Activated B cell treated with CpG ODN at 0.5 μM for 24 hours (primary cell): ENCODE results near the gene CAPNS1. TPM values are rescaled to one million over a fixed set of nuclear protein-coding genes. Genes with fewer than 3 reads are reported as not detected.
A peak's percentile ranks its signal among the peaks of the same experiment; 100 is the strongest.

ENCODE experiments used
- ATAC-seq: fragments of 200-7000 bp; cut with Tn5 transposase; one replicate; pipeline ENCODE4 v1.10.0; 2021; ENCODE audit warnings: low read depth, mild to moderate bottlenecking, moderate library complexity
- CTCF ChIA-PET: fragments of 350-600 bp; sonication (Branson Sonifier 250); formaldehyde crosslinking; loops from one replicate; lab custom pipeline; 2021; ENCODE audit warnings: antibody characterized with exemption; lab: Charles Lee
- POLR2A ChIA-PET: fragments of 350-600 bp; sonication (Branson Sonifier 250); formaldehyde crosslinking; loops from one replicate; lab custom pipeline; 2021; ENCODE audit warnings: antibody characterized with exemption; lab: Charles Lee
- DNase-seq: peaks from one replicate; pipeline ENCODE4 v3.0.0; 2022
- H3K27ac Mint-ChIP-seq: one replicate; pipeline ENCODE4 v1.8.0; 2020; ENCODE audit warnings: mixed read lengths
- H3K27me3 Mint-ChIP-seq: one replicate; pipeline ENCODE4 v1.8.0; 2021; ENCODE audit warnings: mixed read lengths
- H3K36me3 Mint-ChIP-seq: one replicate; pipeline ENCODE4 v1.8.0; 2021; ENCODE audit warnings: low read depth, mixed read lengths
- H3K4me1 Mint-ChIP-seq: one replicate; pipeline ENCODE4 v1.8.0; 2021; ENCODE audit warnings: mixed read lengths
- H3K4me3 Mint-ChIP-seq: one replicate; pipeline ENCODE4 v1.8.0; 2020; ENCODE audit warnings: mild to moderate bottlenecking, mixed read lengths
- H3K9me3 Mint-ChIP-seq: one replicate; pipeline ENCODE4 v1.8.0; 2020; ENCODE audit warnings: mixed read lengths
- CTCF ChIP-seq: fragments of 200-600 bp; IDR thresholded peaks from one replicate; pipeline ENCODE4 v1.8.0; 2022; ENCODE audit warnings: antibody characterized with exemption, mild to moderate bottlenecking
- intact Hi-C: fragments of 100-400 bp; cut with micrococcal nuclease; formaldehyde crosslinking; loops from one replicate; pipeline ENCODE4 v1.15.1; 2024
- total RNA-seq: library from RNA; stranded (reverse); gene quantifications from 2 replicates; pipeline ENCODE4 v1.2.3, GENCODE V29; 2022

The CAPNS1 gene
- 442 and 477 TPM in 2 replicates for total RNA-seq

GRCh38 chr19:36139473-36140303, at the start of gene CAPNS1:
Gene CAPNS1 (plus strand): TSS chr19:36140066. CDS start chr19:36141012, 946 bp downstream.
- TF ChIP-seq CTCF: no peak
- Mint-ChIP-seq H3K9me3 (no peaks in the 10 kb centered on the region), H3K4me3 (peak within 1 kb of the TSS; percentile 97), H3K4me1 (peaks cover 16% of the 10 kb centered on the region), H3K36me3 (peaks cover 34% of the 10 kb centered on the region), H3K27ac (peak within 1 kb of the TSS; percentile 97), H3K27me3 (peaks cover 2% of the 10 kb centered on the region)
- peak; percentile 76 for ATAC-seq
- CTCF ChIA-PET: interaction anchor here (1.2 kb wide), 2 partner anchors 12 to 29 kb away, joined by 3 to 12 read pairs; no protein-coding TSS in a partner anchor
- DNase-seq: peak; percentile 93
- POLR2A ChIA-PET: interaction anchor here (0.6 to 3.6 kb wide), 8 partner anchors 10 to 1640 kb away, joined by 3 to 65 read pairs (median 6); partner anchors contain the start of genes POLR2I, PSENEN, TBCB and THAP8
- intact Hi-C loops: loop anchor here (1.0 to 5.0 kb wide), 6 partner anchors 11 to 1462 kb away; partner anchors contain the start of genes ALKBH6, SCGB2B2, TBCB and THAP8

DNA sequence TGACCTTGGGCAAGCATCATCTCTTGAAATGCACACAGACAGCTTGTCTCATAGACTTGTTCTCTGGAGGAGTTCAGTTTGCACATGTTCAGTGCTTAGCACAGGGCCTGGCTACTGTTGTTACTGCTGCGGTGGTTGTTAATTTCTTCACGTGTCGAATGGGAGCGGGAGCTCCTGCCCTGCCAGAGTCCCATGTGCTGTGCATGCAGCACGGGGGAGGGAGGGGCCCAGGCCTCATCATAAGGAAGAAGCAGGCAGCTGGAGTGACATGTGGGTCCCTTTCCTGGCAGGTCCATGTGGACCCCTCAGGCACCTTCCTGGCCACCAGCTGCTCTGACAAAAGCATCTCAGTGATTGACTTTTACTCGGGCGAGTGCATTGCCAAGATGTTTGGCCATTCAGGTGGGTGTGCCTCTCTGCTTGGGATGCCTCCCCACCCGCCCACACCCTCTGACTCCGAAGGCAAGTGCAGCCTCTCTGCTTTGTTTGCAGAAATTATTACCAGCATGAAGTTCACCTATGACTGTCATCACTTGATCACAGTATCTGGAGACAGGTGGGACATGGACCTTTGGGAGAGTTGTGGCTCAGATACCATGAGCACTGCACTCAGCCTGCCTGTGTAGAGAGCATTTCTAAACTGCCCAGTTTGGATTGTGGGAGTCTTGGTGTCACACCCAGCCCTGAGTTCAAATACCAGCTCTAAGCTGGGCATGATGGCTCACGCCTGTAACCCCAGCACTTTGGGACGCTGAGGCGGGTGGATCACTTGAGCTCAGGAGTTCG, 48.8 kb upstream of the CAPNS1 start:
- ChIA-PET POLR2A (no interaction called here), CTCF (no interaction called here)
- no peak for DNase-seq
- Mint-ChIP-seq H3K27me3 (no peaks in the 10 kb centered on the region), H3K36me3 (no peaks in the 10 kb centered on the region), H3K9me3 (no peaks in the 10 kb centered on the region), H3K4me1 (no peaks in the 10 kb centered on the region), H3K4me3 (no peak overlapping the region), H3K27ac (no peak overlapping the region)
- intact Hi-C loops: no loop called here
- no peak for TF ChIP-seq CTCF
- no peak for ATAC-seq

DNA sequence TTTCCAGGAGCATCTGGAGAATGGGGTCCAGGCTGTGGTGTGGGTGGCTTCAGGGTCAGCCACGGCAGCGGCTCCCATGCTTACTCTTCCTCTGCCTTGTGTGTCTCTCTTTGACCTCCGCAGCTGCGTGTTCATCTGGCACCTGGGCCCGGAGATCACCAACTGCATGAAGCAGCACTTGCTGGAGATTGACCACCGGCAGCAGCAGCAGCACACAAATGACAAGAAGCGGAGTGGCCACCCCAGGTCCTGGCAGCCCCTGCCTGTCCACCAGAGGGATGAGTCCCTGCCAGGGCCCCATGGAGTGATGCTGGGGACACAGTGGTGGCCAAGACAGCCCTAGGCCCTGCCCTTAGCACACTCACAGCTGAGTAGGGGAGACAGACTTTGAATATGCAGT, 47.3 kb upstream of the CAPNS1 start:
- Mint-ChIP-seq H3K27me3 (no peaks in the 10 kb centered on the region), H3K27ac (no peak overlapping the region), H3K4me1 (no peaks in the 10 kb centered on the region), H3K4me3 (no peak overlapping the region), H3K36me3 (no peaks in the 10 kb centered on the region), H3K9me3 (no peaks in the 10 kb centered on the region)
- ATAC-seq (no peak), DNase-seq (no peak)
- intact Hi-C loops: no loop called here
- ChIA-PET POLR2A (no interaction called here), CTCF (no interaction called here)
- TF ChIP-seq CTCF: no peak

GRCh38 chr19:36093146-36093662, 46.7 kb upstream of the CAPNS1 start:
- H3K27me3 Mint-ChIP-seq: no peaks in the 10 kb centered on the region
- ChIA-PET CTCF (no interaction called here), POLR2A (no interaction called here)
- H3K4me3 Mint-ChIP-seq: no peak overlapping the region
- H3K9me3 Mint-ChIP-seq: no peaks in the 10 kb centered on the region
- no peak for ATAC-seq
- no peak overlapping the region for H3K27ac Mint-ChIP-seq
- no peak for TF ChIP-seq CTCF
- H3K4me1 Mint-ChIP-seq: no peaks in the 10 kb centered on the region
- DNase-seq: no peak
- H3K36me3 Mint-ChIP-seq: no peaks in the 10 kb centered on the region
- intact Hi-C loops: no loop called here
